Tibial nerve (tissue), 3 donors: ENCODE data around the gene SRP19.

Source experiments
- POLR2A ChIP-seq, 2 donors: fragments of 450-650 bp; IDR thresholded peaks; one replicate each; pipeline ENCODE4 v1.6.1; 2017; ENCODE audit warnings: antibody characterized with exemption in 2 of 2, mild to moderate bottlenecking in 2 of 2, moderate library complexity in 2 of 2
- TF ChIP-seq, protein P1 (sequence below), 5 experiments: fragments of 200-600 bp in 3 of 5; fragments of 450-650 bp in 2 of 5; sonication (generic) in 3 of 5; IDR thresholded peaks; one replicate each; pipeline ENCODE4 v1.5.1; 2016 to 2019; ENCODE audit warnings: antibody characterized with exemption in 5 of 5, mild to moderate bottlenecking in 3 of 5, moderate library complexity in 2 of 5

DNA sequence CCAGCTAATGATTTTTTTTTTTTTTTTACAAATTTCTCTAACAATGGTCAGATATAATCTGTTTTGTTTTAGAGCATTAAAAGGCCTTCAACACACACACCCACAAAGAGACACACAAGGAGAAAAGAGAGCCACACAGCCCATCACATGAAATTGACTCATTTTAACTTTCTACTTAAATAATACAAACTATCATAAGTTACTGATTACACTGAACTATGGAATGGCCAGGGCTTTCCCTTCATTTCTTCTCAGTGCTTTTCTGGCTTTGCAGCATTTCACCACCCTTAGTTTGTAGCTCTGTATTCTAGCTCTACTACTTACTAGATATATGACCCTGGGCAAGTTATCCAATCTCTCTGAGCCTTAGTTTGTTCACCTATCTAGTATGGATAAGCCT is 47.8 kb downstream of the SRP19 start:
- no peak for TF ChIP-seq POLR2A (IDR thresholded peaks at IDR 0.05)
- TF ChIP-seq, protein P1, sequence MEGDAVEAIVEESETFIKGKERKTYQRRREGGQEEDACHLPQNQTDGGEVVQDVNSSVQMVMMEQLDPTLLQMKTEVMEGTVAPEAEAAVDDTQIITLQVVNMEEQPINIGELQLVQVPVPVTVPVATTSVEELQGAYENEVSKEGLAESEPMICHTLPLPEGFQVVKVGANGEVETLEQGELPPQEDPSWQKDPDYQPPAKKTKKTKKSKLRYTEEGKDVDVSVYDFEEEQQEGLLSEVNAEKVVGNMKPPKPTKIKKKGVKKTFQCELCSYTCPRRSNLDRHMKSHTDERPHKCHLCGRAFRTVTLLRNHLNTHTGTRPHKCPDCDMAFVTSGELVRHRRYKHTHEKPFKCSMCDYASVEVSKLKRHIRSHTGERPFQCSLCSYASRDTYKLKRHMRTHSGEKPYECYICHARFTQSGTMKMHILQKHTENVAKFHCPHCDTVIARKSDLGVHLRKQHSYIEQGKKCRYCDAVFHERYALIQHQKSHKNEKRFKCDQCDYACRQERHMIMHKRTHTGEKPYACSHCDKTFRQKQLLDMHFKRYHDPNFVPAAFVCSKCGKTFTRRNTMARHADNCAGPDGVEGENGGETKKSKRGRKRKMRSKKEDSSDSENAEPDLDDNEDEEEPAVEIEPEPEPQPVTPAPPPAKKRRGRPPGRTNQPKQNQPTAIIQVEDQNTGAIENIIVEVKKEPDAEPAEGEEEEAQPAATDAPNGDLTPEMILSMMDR (IDR thresholded peaks at IDR 0.05) = no peak
